KMS-11 (cell line): ENCODE measurements around the gene ATP6V0D1.
A peak's percentile ranks its signal among the peaks of the same experiment; 100 is the strongest.

Experiments used
- H2AFZ ChIP-seq: fragments of 200-600 bp; sonication (generic); 2 replicates; pipeline ENCODE4 v1.6.1; 2016; ENCODE audit warnings: antibody characterized with exemption, mixed run types, low read depth
- H3K27ac ChIP-seq: fragments of 200-600 bp; sonication (generic); 2 replicates; pipeline ENCODE4 v1.6.1; 2016; ENCODE audit warnings: mild to moderate bottlenecking, mixed run types
- H3K27me3 ChIP-seq: fragments of 200-600 bp; sonication (generic); 2 replicates; pipeline ENCODE4 v1.6.1; 2017; ENCODE audit warnings: mild to moderate bottlenecking, low read depth, mixed run types, moderate library complexity; ENCODE audit not compliant: insufficient read depth
- H3K36me3 ChIP-seq: fragments of 200-600 bp; sonication (generic); 2 replicates; pipeline ENCODE4 v1.6.1; 2017; ENCODE audit warnings: mild to moderate bottlenecking, mixed run types; ENCODE audit not compliant: insufficient read depth
- H3K4me1 ChIP-seq: fragments of 200-600 bp; sonication (generic); 2 replicates; pipeline ENCODE4 v1.6.1; 2016; ENCODE audit warnings: mild to moderate bottlenecking, low read depth, mixed run types; ENCODE audit not compliant: poor library complexity, severe bottlenecking
- H3K4me2 ChIP-seq: fragments of 200-600 bp; sonication (generic); 2 replicates; pipeline ENCODE4 v1.7.0; 2016; ENCODE audit warnings: mild to moderate bottlenecking, mixed run types
- H3K4me3 ChIP-seq: fragments of 200-600 bp; sonication (generic); IDR thresholded peaks from 2 replicates; pipeline ENCODE4 v1.6.1; 2017; ENCODE audit warnings: low read depth, low read length, mixed read lengths; ENCODE audit not compliant: insufficient read depth
- H3K79me2 ChIP-seq: fragments of 200-600 bp; sonication (generic); 2 replicates; pipeline ENCODE4 v1.6.1; 2016; ENCODE audit warnings: low read depth, mixed run types; ENCODE audit not compliant: insufficient read depth
- H3K9ac ChIP-seq: fragments of 200-600 bp; sonication (generic); 2 replicates; pipeline ENCODE4 v1.6.1; 2016; ENCODE audit warnings: mild to moderate bottlenecking, mixed run types
- H4K20me1 ChIP-seq: fragments of 200-600 bp; sonication (generic); 2 replicates; pipeline ENCODE4 v1.6.1; 2016; ENCODE audit warnings: mild to moderate bottlenecking, mixed run types; ENCODE audit not compliant: insufficient read depth
- TF ChIP-seq, protein P1 (sequence below): fragments of 200-600 bp; sonication (generic); conservative IDR thresholded peaks from 2 replicates; pipeline ENCODE4 v1.6.1; 2017; ENCODE audit warnings: low read depth, mild to moderate bottlenecking, antibody characterized with exemption, low read length, moderate library complexity, mixed read lengths

ATP6V0D1 gene

DNA sequence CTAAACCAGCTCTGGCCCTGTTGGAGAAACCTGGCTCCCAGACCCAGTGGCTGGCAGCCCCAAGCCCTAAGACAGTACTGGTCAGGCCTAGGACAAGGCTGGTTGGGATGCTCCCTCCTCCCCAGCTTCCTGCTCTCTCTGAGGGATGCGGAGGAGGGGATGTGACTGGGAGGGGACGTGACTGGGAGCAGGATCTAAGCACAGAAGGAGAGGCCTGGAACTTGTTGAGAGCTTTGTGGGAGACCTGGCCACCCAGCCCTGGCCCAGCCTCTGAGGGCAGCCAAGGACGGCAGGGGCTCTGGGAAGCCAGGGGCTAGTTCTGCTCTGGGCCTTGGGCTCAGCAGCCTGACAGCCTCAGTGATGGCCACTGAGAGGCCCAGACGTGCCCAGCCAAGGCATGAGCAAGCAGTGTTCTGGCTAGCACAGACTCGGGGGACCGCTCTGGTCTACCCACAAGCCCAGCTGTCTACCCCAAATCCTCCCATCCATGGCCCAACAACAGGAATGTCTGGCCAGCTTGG is 22.8 kb downstream of the ATP6V0D1 start:
- Histone ChIP-seq H3K9ac (no peak overlapping the region), H2AFZ (no peak overlapping the region), H3K27me3 (no peaks in the 10 kb centered on the region), H4K20me1 (no peaks in the 10 kb centered on the region), H3K79me2 (no peaks in the 10 kb centered on the region), H3K4me1 (no peaks in the 10 kb centered on the region), H3K36me3 (no peaks in the 10 kb centered on the region), H3K4me3 (no peak overlapping the region), H3K4me2 (no peak overlapping the region), H3K27ac (no peak overlapping the region)
- TF ChIP-seq, protein P1, sequence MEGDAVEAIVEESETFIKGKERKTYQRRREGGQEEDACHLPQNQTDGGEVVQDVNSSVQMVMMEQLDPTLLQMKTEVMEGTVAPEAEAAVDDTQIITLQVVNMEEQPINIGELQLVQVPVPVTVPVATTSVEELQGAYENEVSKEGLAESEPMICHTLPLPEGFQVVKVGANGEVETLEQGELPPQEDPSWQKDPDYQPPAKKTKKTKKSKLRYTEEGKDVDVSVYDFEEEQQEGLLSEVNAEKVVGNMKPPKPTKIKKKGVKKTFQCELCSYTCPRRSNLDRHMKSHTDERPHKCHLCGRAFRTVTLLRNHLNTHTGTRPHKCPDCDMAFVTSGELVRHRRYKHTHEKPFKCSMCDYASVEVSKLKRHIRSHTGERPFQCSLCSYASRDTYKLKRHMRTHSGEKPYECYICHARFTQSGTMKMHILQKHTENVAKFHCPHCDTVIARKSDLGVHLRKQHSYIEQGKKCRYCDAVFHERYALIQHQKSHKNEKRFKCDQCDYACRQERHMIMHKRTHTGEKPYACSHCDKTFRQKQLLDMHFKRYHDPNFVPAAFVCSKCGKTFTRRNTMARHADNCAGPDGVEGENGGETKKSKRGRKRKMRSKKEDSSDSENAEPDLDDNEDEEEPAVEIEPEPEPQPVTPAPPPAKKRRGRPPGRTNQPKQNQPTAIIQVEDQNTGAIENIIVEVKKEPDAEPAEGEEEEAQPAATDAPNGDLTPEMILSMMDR, result no peak

DNA sequence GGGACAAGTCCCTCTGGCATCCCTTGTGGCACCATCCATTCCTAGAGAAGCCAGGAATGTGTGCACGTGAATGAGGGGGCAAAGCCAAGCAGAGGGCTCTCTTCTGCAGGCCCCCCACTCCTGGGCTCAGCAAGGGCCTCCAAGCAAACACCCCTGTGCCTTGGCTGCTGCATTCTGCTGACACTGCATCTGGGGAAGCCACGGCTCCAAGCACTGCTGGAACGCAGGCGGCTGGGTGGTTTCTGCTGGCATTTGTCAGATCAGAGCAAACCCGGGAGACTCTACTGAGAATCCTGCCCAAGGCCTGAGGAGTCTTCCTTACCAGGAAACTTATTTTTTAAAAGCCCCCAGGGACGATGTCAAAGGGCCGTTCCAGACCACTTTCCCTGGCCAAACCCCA is 23.3 kb downstream of the ATP6V0D1 start:
- H3K4me2 ChIP-seq, result no peak overlapping the region
- H3K9ac ChIP-seq, result no peak overlapping the region
- H4K20me1 ChIP-seq, result no peaks in the 10 kb centered on the region
- no peak overlapping the region for H3K27ac ChIP-seq
- H3K4me3 ChIP-seq, result no peak overlapping the region
- no peaks in the 10 kb centered on the region for H3K4me1 ChIP-seq
- H3K79me2 ChIP-seq, result no peaks in the 10 kb centered on the region
- TF ChIP-seq, protein P1, result no peak
- no peak overlapping the region for H2AFZ ChIP-seq
- no peaks in the 10 kb centered on the region for H3K36me3 ChIP-seq
- H3K27me3 ChIP-seq, result no peaks in the 10 kb centered on the region

DNA sequence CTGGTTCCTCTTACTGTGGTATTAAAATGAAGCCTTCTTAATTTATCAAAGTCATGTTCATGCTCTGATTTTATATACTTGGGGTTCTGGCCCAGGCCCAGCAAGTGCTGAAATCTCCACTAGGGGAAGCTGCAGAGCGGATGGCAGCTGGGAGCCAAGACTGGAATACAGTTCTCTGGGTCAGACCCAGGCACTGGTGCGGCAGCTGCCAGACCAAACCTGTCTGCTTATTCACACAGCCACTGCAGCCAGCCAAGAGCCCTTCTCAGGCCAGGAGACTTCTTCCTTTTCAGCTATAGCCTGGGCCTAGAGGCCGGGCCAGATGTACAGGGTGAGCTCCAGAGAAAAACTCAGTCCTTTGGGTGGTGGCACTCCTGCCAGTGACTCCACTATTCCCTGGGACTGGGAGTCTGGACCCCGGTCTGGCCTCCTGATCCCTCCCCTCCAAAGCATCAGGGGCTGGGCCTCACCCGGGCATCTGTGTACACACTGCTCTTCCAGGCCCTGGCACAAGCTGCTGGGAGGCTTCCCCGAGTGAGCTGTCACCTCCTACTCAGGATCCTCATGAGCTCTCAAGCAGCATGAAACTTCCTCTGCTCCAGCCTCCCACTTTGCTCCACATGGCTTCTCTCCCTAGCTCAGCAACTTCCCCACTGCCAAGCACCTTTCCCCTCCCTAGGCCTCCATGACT is 24.4 kb downstream of the ATP6V0D1 start:
- H4K20me1 ChIP-seq, result no peaks in the 10 kb centered on the region
- H3K4me1 ChIP-seq, result peaks cover 4% of the 10 kb centered on the region
- no peaks in the 10 kb centered on the region for H3K27me3 ChIP-seq
- H3K4me3 ChIP-seq, result no peak overlapping the region
- H3K4me2 ChIP-seq, result no peak overlapping the region
- H2AFZ ChIP-seq, result no peak overlapping the region
- H3K79me2 ChIP-seq, result no peaks in the 10 kb centered on the region
- H3K36me3 ChIP-seq, result no peaks in the 10 kb centered on the region
- H3K9ac ChIP-seq, result no peak overlapping the region
- no peak overlapping the region for H3K27ac ChIP-seq
- TF ChIP-seq, protein P1, result peak; percentile 45

DNA sequence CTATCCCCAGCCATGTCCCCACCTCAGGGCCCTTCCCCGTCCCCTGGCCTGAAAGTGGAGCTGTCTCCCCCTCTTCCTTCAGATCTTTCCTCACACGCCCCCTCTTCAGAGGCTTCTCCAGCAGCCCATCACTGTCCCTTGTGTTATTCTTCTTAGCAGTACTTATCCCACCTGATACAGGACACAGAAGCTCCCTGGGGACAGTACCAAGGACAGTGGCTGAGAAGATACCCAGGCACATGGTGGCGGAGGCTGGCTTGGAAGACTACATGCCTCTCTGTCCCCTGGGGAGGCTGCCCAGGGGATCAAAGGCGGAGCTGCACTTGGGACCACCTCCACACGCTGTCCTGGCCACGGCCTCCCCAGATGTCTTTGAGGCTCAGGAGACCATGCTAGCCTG is 26.1 kb downstream of the ATP6V0D1 start:
- Histone ChIP-seq H2AFZ (no peak overlapping the region), H3K4me2 (no peak overlapping the region), H3K4me1 (peaks cover 8% of the 10 kb centered on the region), H4K20me1 (no peaks in the 10 kb centered on the region), H3K9ac (no peak overlapping the region), H3K4me3 (no peak overlapping the region), H3K79me2 (no peaks in the 10 kb centered on the region), H3K27me3 (no peaks in the 10 kb centered on the region), H3K27ac (no peak overlapping the region), H3K36me3 (no peaks in the 10 kb centered on the region)
- TF ChIP-seq, protein P1, result no peak
